GM12872 (cell line): ENCODE data around the gene ACKR4.

Experiments used
- TF ChIP-seq, protein P1 (sequence below): IDR thresholded peaks from 3 replicates; pipeline ENCODE4 v1.5.1; 2011; ENCODE audit warnings: low read depth, mild to moderate bottlenecking, low read length, moderate library complexity; ENCODE audit not compliant: insufficient read depth

The ACKR4 gene

DNA sequence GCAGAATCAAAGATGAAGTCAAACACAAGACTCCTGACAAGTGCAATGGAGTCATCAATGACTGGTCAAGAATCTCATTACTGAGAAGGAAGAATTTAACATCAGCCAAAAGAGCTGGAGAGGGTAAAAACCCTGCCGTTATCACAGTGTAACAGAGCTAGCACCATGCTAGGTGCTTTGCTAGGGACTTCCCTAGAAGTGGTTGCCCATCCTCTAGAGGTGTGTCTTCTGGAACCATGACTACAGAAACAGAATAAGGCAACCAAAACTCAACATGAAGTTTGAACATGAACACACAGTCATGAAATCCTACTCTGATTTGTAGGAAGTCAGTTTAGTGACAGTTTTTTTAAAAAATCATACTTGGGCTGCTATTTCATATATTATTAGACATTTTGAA lies 53.1 kb downstream of the ACKR4 start:
- TF ChIP-seq, protein P1, sequence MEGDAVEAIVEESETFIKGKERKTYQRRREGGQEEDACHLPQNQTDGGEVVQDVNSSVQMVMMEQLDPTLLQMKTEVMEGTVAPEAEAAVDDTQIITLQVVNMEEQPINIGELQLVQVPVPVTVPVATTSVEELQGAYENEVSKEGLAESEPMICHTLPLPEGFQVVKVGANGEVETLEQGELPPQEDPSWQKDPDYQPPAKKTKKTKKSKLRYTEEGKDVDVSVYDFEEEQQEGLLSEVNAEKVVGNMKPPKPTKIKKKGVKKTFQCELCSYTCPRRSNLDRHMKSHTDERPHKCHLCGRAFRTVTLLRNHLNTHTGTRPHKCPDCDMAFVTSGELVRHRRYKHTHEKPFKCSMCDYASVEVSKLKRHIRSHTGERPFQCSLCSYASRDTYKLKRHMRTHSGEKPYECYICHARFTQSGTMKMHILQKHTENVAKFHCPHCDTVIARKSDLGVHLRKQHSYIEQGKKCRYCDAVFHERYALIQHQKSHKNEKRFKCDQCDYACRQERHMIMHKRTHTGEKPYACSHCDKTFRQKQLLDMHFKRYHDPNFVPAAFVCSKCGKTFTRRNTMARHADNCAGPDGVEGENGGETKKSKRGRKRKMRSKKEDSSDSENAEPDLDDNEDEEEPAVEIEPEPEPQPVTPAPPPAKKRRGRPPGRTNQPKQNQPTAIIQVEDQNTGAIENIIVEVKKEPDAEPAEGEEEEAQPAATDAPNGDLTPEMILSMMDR = no peak
